Stimulated activated CD4-positive, alpha-beta T cell treated with anti-CD3 and anti-CD28 coated beads, Interleukin-4, amount 100 ng/mL, for 24 hours (primary cell): Measurements from ENCODE around the gene TMEM178B.
"Not testable (repeated sequence)": the region's sequence is repeated elsewhere in the genome, so short reads cannot be mapped to it uniquely, and the experiment has no call there.

Experiments
- DNase-seq: peaks from one replicate; pipeline ENCODE4 v3.0.0-alpha.2; 2020

The TMEM178B gene

GRCh38 chr7:141147482-141147881 lies 73.6 kb downstream of the TMEM178B start:
- no peak for DNase-seq

GRCh38 chr7:141150465-141150864 lies 76.6 kb downstream of the TMEM178B start:
- DNase-seq, result no peak

- DNase-seq, result no peak
Observed at GRCh38 chr7:141151746-141152145, 77.9 kb downstream of the TMEM178B start.

- no peak for DNase-seq
Observed at GRCh38 chr7:141153231-141153630, 79.4 kb downstream of the TMEM178B start.

GRCh38 chr7:141154131-141154732 lies 80.4 kb downstream of the TMEM178B start:
- no peak for DNase-seq

GRCh38 chr7:141156407-141156806 lies 82.5 kb downstream of the TMEM178B start:
- DNase-seq, result no peak

- DNase-seq, result no peak
Observed at GRCh38 chr7:141157138-141157765, 83.4 kb downstream of the TMEM178B start.

- DNase-seq, result no peak
Observed at GRCh38 chr7:141158561-141158960, 84.7 kb downstream of the TMEM178B start.

- no peak for DNase-seq
Observed at GRCh38 chr7:141160246-141160860, 86.5 kb downstream of the TMEM178B start.

GRCh38 chr7:141161550-141162535 lies 88.0 kb downstream of the TMEM178B start:
- DNase-seq, result no peak

- DNase-seq, result no peak
Observed at GRCh38 chr7:141165521-141165920, 91.7 kb downstream of the TMEM178B start.

- no peak for DNase-seq
Observed at GRCh38 chr7:141166926-141167325, 93.1 kb downstream of the TMEM178B start.

- no peak for DNase-seq
Observed at GRCh38 chr7:141167381-141167964, 93.6 kb downstream of the TMEM178B start.

- not testable (repeated sequence) for DNase-seq
Observed at GRCh38 chr7:141169157-141169556, 95.3 kb downstream of the TMEM178B start.

GRCh38 chr7:141175728-141176127 lies 101.9 kb downstream of the TMEM178B start:
- DNase-seq, result not testable (repeated sequence)

- DNase-seq, result not testable (repeated sequence)
Observed at GRCh38 chr7:141177120-141177519, 103.3 kb downstream of the TMEM178B start.

GRCh38 chr7:141178486-141179135 lies 104.7 kb downstream of the TMEM178B start:
- no peak for DNase-seq

- no peak for DNase-seq
Observed at GRCh38 chr7:141181812-141182211, 107.9 kb downstream of the TMEM178B start.

- DNase-seq, result no peak
Observed at GRCh38 chr7:141184532-141185190, 110.8 kb downstream of the TMEM178B start.

- no peak for DNase-seq
Observed at GRCh38 chr7:141185369-141185967, 111.6 kb downstream of the TMEM178B start.

GRCh38 chr7:141189231-141189630 lies 115.4 kb downstream of the TMEM178B start:
- DNase-seq, result no peak
